WI38 (cell line): ENCODE results near the gene MAGI1.

Experiments used
- H3K4me3 ChIP-seq: 2 replicates; pipeline ENCODE4 v1.5.1; 2011; ENCODE audit warnings: low read depth, mild to moderate bottlenecking, control low read depth, low read length
- CTCF ChIP-seq: IDR thresholded peaks from 2 replicates; pipeline ENCODE4 v1.5.1; 2012; ENCODE audit warnings: low read depth, mild to moderate bottlenecking, control low read depth, low read length

MAGI1 gene

GRCh38 chr3:65664931-65665330 lies 373.8 kb downstream of the MAGI1 start:
- no peak overlapping the region for H3K4me3 ChIP-seq
- no peak for TF ChIP-seq CTCF

GRCh38 chr3:65664446-65664845 lies 374.3 kb downstream of the MAGI1 start:
- H3K4me3 ChIP-seq, result no peak overlapping the region
- no peak for TF ChIP-seq CTCF

GRCh38 chr3:65662095-65662494 lies 376.6 kb downstream of the MAGI1 start:
- TF ChIP-seq CTCF, result no peak
- H3K4me3 ChIP-seq, result no peak overlapping the region

GRCh38 chr3:65660000-65660598 lies 378.6 kb downstream of the MAGI1 start:
- TF ChIP-seq CTCF, result no peak
- no peak overlapping the region for H3K4me3 ChIP-seq

- H3K4me3 ChIP-seq, result no peak overlapping the region
- no peak for TF ChIP-seq CTCF
These were observed 379.3 kb downstream of the MAGI1 start for GRCh38 chr3:65659396-65659795.

GRCh38 chr3:65658401-65658800 lies 380.3 kb downstream of the MAGI1 start:
- no peak for TF ChIP-seq CTCF
- H3K4me3 ChIP-seq, result no peak overlapping the region

GRCh38 chr3:65655061-65655460 lies 383.7 kb downstream of the MAGI1 start:
- no peak overlapping the region for H3K4me3 ChIP-seq
- no peak for TF ChIP-seq CTCF
